NCI-H2081 (cell line): ENCODE data around the gene WDR87.
"Not testable (repeated sequence)": the region's sequence is repeated elsewhere in the genome, so short reads cannot be mapped to it uniquely, and the experiment has no call there.

Experiments used
- DNase-seq, 2 experiments: peaks; one replicate each; lab custom pipeline; 2025; lab: John Stamatoyannopoulos, UW

The WDR87 gene

DNA sequence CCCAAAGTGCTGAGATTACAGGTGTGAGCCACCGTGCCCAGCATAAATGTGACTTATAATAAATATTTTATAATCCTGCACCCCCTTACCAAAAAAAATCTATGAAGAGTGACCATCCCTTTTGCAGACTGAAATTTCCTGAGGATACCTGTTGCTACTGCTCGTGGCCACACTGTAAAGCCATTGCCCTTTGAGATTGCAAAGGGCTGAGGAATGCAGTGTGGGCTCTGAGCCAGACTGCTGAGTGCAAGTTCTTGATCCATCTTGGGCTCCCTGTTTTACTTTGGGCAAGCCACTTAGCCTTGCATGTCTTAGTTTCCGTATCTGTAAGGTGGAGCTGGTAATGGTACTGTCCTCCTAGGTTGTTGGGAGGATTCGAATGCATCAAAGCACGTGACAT is 24.0 kb upstream of the WDR87 start:
- DNase-seq: no peak

DNA sequence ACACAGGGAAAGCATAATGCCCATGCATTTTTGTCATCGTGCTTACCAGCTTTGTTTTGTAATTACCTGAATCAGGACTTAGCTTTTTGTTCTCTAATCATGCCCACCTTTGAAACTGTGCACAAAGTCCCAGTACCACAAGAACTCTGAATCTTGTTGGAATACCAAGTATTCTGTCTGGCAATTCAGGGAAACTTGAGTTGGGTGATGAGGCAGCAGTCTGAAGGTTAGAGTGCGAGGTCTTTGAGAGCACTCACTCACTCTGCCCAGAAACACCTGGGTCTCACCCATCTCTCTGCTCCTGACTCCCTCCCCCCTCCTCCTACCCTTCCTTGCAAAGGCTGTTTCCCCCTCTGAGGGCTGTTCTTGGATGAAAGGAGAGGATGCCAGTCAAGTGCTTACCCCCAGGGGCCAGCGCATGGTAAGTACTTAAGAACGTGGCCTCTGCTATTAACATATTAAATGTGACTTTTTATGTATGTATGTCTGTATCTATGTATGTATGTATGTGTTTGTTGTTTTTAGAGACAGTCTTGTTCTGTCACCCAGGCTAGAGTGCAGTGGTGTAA is 23.0 kb upstream of the WDR87 start:
- no peak for DNase-seq

DNA sequence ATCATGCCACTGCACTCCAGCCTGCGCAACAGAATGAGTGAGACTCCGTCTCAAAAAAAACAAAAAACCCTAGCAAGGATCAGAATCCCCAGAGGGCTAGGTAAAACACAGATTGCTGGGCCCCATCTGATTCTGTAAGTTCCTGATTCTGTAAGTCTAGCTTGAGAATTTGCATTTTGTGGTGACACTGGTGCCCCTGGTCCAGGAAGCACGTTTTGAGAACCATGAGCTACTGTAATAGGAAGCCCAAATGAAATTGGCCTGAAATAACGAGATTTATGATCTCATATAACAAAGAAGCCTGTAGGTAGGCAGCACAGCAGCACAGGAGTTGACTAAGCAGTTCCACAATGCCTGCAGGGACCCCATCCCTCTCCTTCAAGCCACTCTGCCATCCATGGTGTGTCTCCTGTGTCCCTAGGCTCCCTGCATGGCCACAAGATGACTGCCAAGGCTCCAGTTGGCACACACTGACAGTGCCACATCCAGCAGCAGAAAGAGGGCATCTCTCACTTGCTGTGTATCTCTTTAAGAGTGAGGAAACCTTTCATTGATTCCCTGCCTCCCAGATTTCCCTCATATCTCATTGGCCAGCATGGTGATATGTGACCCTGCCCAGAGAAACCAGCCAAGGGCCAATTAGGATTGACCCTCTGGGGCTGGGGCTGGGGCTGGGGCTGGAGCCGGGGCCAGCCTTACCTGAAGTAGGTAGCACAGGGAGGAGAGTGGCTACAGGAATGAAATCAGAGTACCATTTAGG is 22.3 kb upstream of the WDR87 start:
- no peak for DNase-seq

DNA sequence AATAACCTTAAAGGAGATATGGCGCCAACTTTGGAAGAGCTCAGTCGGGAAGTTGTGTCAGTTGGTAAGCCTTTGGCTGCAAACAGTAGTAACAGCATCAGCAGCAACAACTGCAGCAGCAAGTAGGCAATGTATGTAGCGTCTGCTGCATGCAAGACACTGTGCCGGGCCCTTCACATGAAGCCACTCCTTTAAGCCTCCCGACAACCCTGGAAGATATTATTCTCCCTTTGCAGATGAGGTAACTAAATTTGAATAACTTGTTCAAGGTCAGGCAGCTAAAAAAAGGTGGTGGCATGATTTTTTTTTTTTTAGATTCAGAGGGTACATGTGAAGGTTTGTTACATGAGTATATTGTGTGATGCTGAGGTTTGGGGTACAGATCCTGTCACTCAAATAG is 20.3 kb upstream of the WDR87 start:
- no peak for DNase-seq

DNA sequence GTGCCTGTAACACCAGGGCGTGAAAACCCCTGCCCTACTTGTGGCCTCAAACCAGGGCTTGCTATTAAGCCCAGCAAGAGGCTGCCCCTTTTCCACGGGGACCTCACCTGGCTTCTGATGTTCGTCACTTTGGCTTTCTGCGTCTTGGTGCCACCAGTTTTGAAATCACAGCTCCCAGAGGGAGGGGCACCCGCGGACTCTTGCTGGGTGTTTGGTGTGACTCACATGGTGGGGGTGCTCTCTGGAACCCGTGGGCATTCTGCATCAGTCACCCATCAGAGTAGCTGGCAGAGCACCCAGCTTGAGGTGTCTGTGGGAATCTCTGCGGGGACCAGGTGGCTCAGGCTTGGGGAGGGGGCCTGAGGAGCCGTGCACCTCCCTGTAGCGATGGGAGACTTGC is 19.9 kb upstream of the WDR87 start:
- DNase-seq: no peak

DNA sequence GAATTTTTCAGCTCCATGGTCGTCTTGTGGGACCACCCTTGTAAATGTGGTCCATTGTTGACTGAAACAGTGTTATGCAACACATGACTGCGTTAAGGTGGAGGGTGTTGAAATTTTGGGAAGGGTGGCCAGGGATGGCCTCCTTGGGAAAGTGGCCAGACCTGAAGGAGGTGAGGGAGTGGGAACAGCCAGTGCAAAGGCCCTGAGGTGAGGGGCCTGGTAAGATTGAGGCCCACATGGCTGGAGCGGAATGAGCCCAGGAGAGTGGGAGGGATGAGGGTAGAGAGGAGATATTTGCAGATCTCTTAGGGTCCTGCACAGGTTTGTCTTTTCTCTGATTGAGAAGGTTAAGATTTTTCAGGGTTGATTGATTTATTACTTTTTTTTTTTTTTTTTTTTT is 18.8 kb upstream of the WDR87 start:
- DNase-seq: no peak

DNA sequence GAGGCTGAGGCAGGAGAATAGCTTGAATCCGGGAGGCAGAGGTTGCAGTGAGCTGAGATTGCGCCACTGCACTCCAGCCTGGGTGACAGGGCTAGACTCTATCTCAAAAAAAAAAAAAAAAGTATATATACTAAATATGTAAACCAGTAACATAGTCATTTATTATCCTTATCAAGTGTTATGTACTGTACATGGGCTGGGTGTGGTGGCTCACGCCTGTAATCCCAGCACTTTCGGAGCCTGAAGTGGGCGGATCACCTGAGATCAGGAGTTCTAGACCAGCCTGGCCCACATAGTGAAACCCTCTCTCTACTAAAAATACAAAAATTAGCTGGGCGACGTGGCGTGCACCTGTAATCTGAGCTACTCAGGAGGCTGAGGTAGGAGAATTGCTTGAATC is 18.2 kb upstream of the WDR87 start:
- DNase-seq: not testable (repeated sequence)

DNA sequence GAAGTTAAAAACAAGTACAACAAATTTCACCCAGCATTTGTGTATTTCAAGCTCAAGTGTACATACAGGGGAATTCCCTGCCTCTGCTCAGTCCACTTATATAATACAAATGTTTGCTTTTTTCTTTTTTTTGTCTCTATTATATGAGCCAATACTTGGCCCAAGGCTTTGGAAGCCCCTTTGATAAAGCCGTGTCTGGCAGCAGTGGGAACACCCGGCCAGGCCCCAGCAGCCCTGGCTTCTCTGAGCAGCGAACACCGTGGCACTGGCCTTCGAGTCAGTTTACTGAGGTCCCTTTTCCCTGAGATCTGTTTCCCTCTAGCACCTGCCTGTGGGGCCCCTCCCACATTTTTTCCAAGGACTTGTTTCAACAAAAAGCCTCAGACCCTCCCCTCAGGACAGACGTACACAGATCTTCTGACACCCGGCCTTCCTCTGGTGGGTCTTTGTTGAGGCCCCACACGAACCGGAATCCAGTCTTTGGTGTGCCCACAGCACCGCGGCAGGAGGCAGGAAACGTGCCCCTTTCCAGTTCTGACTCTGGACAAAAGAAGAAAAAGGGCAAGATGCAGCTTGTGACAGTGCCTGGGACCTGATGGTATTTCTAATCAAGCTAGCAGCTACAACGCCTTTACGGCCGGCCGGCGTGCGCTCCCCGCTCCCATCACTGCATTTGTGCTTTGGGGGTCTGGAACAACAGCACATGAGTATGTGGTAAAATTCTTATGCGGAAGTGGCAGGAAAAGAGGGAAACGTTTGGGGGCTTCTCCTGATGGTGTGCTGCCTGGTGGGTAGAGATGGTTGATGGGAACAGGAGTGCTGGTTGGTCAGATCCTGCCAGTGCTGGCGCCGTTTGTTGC is 14.4 kb upstream of the WDR87 start:
- DNase-seq: peak in 1 of 2 experiments; percentile 15

DNA sequence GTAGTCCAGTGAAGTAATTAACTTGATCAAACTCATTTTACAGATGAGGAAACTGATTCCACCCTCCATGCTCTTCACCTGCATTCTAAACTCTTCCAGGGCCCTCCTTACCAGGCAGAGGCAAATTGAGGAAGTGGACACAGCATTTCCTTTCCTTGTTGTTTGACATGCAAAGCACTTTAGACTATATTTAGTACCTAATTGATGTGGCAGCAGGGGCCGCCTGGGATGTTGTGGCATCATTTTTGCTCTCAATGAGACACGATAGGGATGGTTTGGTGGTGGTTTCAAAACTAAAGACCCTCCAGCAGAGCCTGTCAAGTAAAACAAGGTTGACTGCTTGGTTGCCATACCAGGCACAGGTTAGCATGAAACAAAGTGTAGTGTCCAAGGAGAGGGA is 8.5 kb upstream of the WDR87 start:
- peak in 1 of 2 experiments; percentile 55 for DNase-seq

DNA sequence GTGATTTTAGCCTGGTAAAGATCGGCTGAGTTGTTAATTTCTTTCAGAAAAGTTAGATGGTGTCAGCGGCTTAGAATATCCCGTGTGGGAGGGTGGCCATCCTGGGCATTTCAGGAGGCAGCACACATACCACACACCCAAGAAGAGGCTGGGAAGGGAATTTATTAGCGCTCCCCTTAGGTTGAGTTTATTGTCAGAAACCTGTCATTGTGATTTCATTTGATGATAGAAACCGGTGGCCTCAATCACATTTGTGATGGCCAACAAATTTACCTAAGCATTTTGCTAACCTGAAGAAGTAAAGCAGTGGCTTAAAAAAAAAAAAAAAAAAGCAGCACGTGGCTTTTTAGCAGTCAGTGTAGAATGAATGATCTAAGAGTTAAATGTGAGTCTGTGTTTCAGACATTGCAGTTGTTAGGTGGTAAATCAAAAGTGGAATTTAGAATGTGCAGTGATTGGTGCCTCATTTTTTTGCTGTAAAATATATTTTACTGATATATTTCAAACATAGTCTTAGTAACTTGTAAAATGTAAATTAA is 3.3 kb upstream of the WDR87 start:
- no peak for DNase-seq

DNA sequence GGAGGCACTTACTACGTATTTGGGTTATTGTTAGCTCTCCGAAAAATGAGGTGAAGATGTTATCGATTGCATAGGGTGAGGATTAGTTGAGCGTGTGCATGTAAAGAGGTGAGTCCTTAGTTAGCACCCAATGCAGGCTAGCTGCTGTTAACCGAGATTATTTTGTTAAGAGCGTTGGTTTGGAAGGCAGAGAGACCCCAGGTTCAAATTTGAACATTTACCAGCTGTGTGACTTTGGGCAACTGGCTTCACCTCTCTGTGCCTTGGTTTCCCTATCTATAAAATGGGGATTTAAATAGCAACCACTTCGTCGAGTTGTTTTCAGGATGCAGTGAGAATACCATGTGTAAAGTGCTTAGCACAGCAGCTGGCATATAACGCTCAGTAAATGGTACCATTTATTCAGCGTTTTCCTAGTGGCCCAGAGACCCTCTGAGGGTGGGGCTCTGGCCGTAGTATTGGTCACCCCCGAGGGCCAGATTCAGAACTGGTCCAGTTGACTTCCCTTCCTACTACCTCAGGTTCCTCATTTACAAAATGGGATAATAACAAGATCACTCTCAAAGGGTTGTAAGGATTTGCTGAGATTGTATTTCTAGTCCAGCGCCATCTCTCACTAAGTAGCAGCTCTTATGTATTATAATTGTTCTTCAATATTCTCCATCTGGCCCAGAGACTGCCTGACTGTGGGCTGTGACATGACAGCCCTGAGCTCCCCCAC is 1.5 kb upstream of the WDR87 start:
- DNase-seq: no peak

DNA sequence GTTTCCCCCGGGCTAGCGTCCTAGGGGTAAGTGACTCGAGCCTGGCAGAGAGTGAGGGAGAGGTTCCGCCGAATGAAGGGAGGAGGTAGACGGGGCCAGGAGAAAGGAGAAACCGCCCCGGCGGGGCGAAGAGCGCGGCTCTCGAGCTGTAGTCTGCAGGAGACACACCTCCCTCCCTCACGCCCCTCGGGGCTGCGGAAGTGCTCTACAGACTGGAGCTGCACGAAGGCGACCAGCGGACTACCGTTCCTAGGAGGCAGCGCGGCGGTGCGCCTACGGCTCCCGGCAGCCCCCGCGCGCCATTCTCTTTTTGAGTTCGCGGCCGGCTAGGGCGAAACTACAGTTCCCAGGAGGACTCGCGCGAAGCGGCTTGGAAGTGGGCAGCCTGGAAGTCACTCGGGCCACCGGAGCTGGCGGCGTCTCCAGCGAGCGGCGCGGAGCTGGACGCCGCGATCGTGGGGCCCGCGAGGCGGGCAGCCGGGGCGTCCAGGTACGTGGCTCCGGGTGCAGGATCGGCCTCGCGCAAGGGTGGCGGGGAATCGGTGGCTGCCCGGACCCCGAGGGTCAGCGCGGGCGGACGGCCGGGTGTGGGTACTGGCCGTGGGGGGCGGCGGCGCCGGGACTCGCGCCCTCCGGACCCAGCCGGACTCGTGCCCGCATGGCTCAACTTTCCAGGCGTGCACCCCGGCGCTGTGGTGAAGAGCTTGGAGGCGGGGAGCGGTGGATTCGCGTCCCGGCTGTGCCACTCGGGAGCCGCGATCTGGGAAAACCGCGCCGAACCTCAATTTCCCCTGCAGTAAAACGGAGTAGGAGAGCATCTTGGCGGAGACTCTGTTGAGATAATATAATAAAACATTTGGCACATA is 708 bp upstream of the WDR87 start, which contains the start of gene SIPA1L3:
Gene SIPA1L3 (plus strand): TSS at position 340 of the 866 bp plus-strand sequence. CDS start 174,358 bp downstream, outside the sequence.
- DNase-seq: peak; percentile 97

DNA sequence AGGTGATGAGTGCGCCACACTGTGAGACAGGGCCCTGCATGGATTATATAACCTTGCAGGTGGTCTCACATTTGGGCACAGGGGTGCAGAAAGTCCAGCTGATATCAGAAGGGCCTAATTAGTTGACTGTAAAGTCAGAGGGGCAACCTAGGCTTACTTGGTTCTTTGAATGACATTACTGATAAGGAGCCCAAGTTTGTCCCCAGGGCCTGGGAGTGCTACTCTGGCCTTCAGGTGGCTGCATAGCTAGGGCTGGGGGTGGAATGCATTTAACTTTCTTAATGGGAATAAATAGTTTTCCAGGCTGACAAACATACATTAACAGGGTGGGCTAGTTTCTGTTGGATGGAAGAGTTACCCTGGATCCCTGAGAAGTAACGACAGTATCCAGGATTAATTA is 3.3 kb downstream of the WDR87 start:
- DNase-seq: no peak

DNA sequence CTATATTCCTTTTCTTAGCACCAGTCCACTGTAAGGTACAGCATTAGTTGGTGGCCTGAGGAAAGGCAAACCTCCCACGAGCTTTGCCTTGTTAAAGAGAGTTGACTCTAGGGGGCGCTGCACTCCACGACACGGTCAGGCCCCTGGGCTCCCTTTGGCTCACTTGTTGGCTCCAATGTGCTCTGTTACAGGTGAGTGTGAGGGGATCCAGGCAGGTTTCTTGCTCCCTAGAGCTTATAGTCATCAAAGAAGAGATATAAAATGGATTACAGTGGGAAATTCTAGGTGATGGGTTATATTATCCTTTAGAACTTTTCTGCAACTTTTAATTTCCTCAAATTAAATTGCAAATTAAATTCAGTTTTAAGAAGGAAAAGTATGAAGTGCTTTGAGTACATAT is 3.7 kb downstream of the WDR87 start:
- DNase-seq: peak; percentile 85 to 86

DNA sequence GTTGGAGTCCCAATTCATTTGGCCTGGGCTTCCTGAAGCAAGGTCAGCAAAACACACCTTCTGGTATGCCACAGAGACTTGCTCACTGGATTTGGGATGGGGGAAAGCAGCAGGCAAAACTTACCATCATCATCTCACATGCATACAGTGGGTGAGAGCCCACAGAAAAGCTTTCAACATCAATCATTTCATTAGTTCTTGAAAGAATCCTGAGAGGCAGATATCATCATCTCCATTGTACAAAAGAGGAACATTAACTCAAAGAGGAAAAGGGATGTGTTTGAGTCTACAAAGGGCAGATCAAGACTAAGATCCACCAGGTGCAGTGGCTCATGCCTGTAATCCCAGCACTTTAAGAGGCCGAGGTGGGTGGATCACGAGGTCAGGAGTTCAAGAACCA is 6.4 kb downstream of the WDR87 start:
- DNase-seq: no peak

DNA sequence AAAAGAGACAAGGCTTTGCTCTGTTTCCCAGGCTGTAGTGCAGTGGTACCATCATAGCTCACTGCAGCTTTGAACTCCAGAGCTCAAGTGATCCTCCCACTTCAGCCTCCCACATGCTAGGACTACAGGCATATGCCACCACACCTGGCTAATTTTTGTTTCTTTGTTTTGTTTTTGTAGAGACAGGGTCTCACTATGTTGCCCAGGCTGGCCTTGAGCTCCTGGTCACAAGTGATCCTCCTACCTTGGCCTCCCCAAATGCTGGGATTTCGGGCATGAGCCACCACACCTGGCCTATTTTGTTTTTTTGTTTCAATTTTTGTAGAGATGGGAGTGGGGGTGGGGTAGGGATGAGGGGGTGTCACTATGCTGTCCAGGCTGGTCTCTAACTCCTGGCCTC is 6.9 kb downstream of the WDR87 start:
- DNase-seq: no peak

DNA sequence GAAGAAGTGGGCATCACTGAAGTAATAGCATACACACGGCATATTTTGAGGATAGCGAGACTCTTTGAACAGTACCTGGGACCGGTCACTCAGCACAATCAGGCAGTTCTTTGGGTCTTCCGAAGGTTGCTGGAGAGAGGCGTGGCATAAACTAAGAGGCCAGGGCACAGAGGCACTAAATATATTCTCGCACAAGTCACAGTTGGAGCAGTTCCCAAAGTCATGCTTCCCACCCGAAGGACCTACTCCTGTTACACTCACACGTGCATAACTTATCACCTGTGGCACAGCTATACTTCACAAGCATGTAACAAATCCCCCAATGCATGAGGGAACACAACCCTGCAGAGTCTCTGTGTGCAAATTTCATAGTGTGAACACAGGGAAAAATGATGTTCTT is 10.2 kb downstream of the WDR87 start:
- DNase-seq: no peak

DNA sequence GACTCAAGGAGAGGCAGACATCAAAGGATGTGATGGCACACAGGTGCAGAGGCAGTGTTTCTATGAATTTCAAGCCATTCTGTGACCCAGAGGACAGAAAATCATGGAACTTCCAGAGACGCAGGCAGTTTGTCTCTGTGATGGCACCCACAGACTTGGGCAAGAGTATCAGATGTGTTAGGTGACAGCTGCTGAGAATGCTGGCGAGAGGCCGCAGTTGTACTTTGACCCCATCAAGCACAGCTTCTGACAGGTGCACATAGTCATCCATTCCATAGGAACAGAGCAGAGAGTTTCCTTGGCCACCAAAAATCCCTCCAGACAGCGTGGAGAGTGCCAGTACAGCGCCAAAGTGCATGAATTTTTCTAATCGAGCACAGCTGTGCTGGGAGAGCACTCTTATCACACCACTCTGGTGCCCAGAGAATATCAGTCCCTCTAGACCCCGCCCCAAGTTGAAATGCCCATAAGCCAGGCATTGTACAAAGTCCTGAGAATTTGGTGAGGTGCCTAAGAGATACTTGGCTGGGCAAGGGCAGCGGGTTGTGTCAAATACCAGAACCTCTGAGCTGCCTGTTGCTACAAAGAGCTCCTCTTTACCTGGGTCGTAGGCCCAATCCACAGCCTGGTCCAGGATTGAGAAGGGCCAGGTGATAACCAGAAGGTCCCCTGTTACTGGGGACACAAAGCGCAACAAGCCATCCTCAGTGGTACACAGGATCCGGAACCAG is 12.4 kb downstream of the WDR87 start:
- no peak for DNase-seq

DNA sequence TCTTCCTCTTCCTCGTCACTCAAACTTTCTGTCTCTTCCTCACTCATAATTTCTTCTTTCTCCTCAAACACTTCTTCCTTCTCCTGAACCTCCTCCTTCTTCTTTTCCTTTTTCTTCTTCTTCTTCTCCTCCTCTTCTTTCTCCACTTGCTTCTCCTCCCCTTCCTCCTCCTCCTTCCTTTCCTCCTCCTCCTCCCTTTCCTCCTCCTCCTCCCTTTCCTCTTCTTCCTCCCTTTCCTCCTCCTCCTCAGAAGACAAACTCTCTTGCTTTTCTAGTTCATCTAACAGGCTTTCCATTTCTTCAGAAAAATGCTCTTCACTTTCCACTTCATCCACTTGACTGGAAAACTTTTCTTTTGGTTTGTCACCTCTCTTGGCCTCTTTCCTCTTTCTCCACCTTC is 19.8 kb downstream of the WDR87 start:
- no peak for DNase-seq

DNA sequence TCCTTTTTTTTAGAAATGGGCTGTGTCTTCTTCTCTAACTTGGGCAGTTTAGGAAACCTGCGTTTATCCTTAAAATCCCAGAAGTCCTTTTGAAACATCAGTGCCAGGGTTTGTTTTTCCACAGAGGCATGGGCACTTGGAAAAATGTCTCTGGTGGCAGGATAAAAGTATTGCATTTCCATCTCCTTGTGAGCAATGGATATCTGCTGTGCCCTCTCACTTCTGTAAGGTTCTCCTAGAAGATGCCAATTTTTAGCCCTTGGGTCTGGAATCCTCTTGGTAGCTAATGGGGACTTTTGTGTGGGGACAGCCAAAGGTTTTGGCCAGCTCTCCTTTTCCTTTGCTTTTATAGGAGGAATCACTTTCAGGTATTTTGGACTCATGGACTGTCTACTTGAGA is 21.0 kb downstream of the WDR87 start:
- DNase-seq: no peak
